ENCODE data around the gene CLHC1. TPM values are rescaled to one million over a fixed set of nuclear protein-coding genes. Genes with fewer than 3 reads are reported as not detected.
A peak's percentile ranks its signal among the peaks of the same experiment; 100 is the strongest.

Gene CLHC1
- total and polyA plus RNA-seq, 2 donors (not counting 3 experiments of a cell fraction or from before 2014, with no cell fraction given): 2.4 to 12.3 TPM

DNA sequence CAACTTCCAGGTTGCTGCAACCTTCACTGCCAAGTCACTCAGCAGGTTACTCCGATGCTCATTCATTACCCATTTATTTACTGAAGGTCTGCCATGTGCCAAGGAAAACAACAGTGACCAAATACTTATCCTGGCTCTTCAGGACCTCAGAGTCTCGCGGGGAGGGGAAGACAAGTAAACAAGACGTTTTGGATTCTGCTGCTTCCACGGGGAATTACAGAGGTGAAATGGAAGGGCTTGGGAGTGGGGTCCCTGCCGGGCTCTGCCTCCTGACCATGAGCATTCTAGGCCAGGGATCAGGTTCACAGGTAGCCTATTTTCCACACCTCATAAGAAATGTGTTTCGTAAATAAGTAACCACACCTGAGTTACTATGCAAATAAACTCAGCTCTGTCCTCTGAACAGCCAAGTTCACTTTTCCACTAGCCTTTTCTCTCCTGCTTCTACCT, 68.1 kb downstream of the CLHC1 start:
- peak; percentile 44 for DNase-seq (ENCODE audit: low read depth, low spot score)
- Histone ChIP-seq H3K79me2 (ENCODE audit: control insufficient read depth, insufficient read depth, low read length) (no peaks in the 10 kb centered on the region), H3K9me1 (replicated peaks; ENCODE audit: control insufficient read depth, extremely low read depth, insufficient read depth, low read length) (no peaks in the 10 kb centered on the region), H3K27ac (ENCODE audit: insufficient read depth, low read depth, low read length) (no peak overlapping the region), H3K4me2 (ENCODE audit: insufficient read depth, low read length) (no peak overlapping the region), H3K9me3 (replicated peaks; ENCODE audit: control insufficient read depth, insufficient read depth, low read length) (no peaks in the 10 kb centered on the region), H3K27me3 (ENCODE audit: control insufficient read depth in 2 of 2, insufficient read depth in 2 of 2, low read length in 2 of 2) (no peaks in the 10 kb centered on the region), H3K4me3 (replicated peaks in 1 of 3; ENCODE audit: insufficient read depth in 1 of 3, low read depth in 1 of 3, low read length in 3 of 3) (no peak overlapping the region), H4K20me1 (replicated peaks; ENCODE audit: control insufficient read depth, extremely low read depth, insufficient read depth, low read length) (no peaks in the 10 kb centered on the region), H3K9ac (replicated peaks; ENCODE audit: extremely low read depth, insufficient read depth, low read length) (no peak overlapping the region), H3K4me1 (ENCODE audit: control insufficient read depth, extremely low read depth, insufficient read depth, low read length) (peaks cover 57% of the 10 kb centered on the region), H3K36me3 (ENCODE audit: control insufficient read depth in 2 of 2, extremely low read depth in 1 of 2, insufficient read depth in 2 of 2, low read length in 2 of 2) (no peaks in the 10 kb centered on the region), H2AFZ (ENCODE audit: low read depth, low read length) (peak overlapping the region; percentile 53)
- no peak for FAIRE-seq
- ChIA-PET POLR2A (no interaction called here), CTCF (interaction anchor here (0.8 to 8.6 kb wide), 8 partner anchors 11 to 265 kb away, joined by 3 to 129 read pairs (median 4); partner anchors contain the start of gene RTN4)
- intact Hi-C loops (cut with micrococcal nuclease): no loop called here
- dilution Hi-C loops (cut with MboI; ENCODE audit: extremely low pct_ligation_motif_present, low sequenced_read_pairs): no loop called here
- no peak for TF ChIP-seq MYC (IDR thresholded peaks at IDR 0.05; ENCODE audit: low read depth, low read length)
- no peak for TF ChIP-seq GATA2 (IDR thresholded peaks at IDR 0.05; ENCODE audit: insufficient read depth, insufficient read length, low read depth, low read length)
- TF ChIP-seq FOS (IDR thresholded peaks at IDR 0.05; ENCODE audit: borderline replicate concordance, insufficient read depth, low read length): no peak
- TF ChIP-seq JUN (IDR thresholded peaks at IDR 0.05; ENCODE audit: borderline replicate concordance, insufficient read depth, insufficient read length, low read depth): no peak
- no peak for TF ChIP-seq EZH2 (IDR thresholded peaks at IDR 0.05; ENCODE audit: borderline replicate concordance, low read depth, low read length, severe bottlenecking)
- no peak for TF ChIP-seq POLR2A (IDR thresholded peaks at IDR 0.05; ENCODE audit: low read depth, low read length)
- no peak for TF ChIP-seq POLR2AphosphoS5 (IDR thresholded peaks at IDR 0.05; ENCODE audit: insufficient read depth, low read depth, low read length)
- TF ChIP-seq, protein P1, sequence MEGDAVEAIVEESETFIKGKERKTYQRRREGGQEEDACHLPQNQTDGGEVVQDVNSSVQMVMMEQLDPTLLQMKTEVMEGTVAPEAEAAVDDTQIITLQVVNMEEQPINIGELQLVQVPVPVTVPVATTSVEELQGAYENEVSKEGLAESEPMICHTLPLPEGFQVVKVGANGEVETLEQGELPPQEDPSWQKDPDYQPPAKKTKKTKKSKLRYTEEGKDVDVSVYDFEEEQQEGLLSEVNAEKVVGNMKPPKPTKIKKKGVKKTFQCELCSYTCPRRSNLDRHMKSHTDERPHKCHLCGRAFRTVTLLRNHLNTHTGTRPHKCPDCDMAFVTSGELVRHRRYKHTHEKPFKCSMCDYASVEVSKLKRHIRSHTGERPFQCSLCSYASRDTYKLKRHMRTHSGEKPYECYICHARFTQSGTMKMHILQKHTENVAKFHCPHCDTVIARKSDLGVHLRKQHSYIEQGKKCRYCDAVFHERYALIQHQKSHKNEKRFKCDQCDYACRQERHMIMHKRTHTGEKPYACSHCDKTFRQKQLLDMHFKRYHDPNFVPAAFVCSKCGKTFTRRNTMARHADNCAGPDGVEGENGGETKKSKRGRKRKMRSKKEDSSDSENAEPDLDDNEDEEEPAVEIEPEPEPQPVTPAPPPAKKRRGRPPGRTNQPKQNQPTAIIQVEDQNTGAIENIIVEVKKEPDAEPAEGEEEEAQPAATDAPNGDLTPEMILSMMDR (IDR thresholded peaks at IDR 0.05; ENCODE audit: extremely low read depth in 1 of 2, insufficient read depth in 1 of 2, low read depth in 1 of 2, low read length in 2 of 2): no peak
- TF ChIP-seq, protein P2, sequence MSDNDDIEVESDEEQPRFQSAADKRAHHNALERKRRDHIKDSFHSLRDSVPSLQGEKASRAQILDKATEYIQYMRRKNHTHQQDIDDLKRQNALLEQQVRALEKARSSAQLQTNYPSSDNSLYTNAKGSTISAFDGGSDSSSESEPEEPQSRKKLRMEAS (IDR thresholded peaks at IDR 0.05; ENCODE audit: insufficient read depth, insufficient read length): no peak
- no TSS peak for BruUV-seq (replicated peaks)

All from endothelial cell of umbilical vein (primary cell).